NT2/D1 (cell line): Measurements from ENCODE around the gene TRIM14.

Experiments
- DNase-seq: peaks from one replicate; pipeline ENCODE4 v3.0.0-alpha.2; 2011; ENCODE audit warnings: low read depth, low spot score
- H3K27me3 ChIP-seq: 2 replicates; pipeline ENCODE4 v1.6.0; 2011; ENCODE audit warnings: mild to moderate bottlenecking; ENCODE audit not compliant: insufficient read length, insufficient read depth
- H3K36me3 ChIP-seq: 2 replicates; pipeline ENCODE4 v1.6.1; 2011; ENCODE audit warnings: mild to moderate bottlenecking, low read length, mixed read lengths; ENCODE audit not compliant: insufficient read depth, insufficient read length
- H3K4me1 ChIP-seq: 2 replicates; pipeline ENCODE4 v1.5.1; 2011; ENCODE audit not compliant: insufficient read depth, insufficient read length
- H3K4me3 ChIP-seq: 2 replicates; pipeline ENCODE4 v1.5.1; 2011; ENCODE audit warnings: low read depth; ENCODE audit not compliant: insufficient read length
- H3K9ac ChIP-seq: 2 replicates; pipeline ENCODE4 v1.6.0; 2011; ENCODE audit warnings: low read depth; ENCODE audit not compliant: insufficient read length
- H3K9me3 ChIP-seq: 2 replicates; pipeline ENCODE4 v1.5.1; 2011; ENCODE audit warnings: mild to moderate bottlenecking, low read length; ENCODE audit not compliant: insufficient read depth
- SUZ12 ChIP-seq: IDR thresholded peaks from 2 replicates; pipeline ENCODE4 v1.6.1; 2011; ENCODE audit not compliant: insufficient read length, insufficient read depth; ENCODE audit errors: extremely low read depth
- YY1 ChIP-seq: IDR thresholded peaks from 2 replicates; pipeline ENCODE4 v1.6.1; 2011; ENCODE audit not compliant: insufficient read length, insufficient read depth
- ZNF274 ChIP-seq: IDR thresholded peaks from 2 replicates; pipeline ENCODE4 v1.6.1; 2011; ENCODE audit warnings: mild to moderate bottlenecking, low read depth, low read length

Gene TRIM14

GRCh38 chr9:98105006-98105405 lies 14.0 kb downstream of the TRIM14 start:
- H3K9ac ChIP-seq: no peak overlapping the region
- H3K4me3 ChIP-seq: no peak overlapping the region
- peaks cover 34% of the 10 kb centered on the region for H3K36me3 ChIP-seq
- H3K9me3 ChIP-seq: peaks cover 12% of the 10 kb centered on the region
- TF ChIP-seq ZNF274 (no peak), YY1 (no peak), SUZ12 (no peak)
- no peaks in the 10 kb centered on the region for H3K4me1 ChIP-seq
- H3K27me3 ChIP-seq: no peaks in the 10 kb centered on the region
- DNase-seq: no peak

- no peaks in the 10 kb centered on the region for H3K27me3 ChIP-seq
- peaks cover 34% of the 10 kb centered on the region for H3K36me3 ChIP-seq
- H3K9me3 ChIP-seq: peaks cover 12% of the 10 kb centered on the region
- no peak overlapping the region for H3K9ac ChIP-seq
- TF ChIP-seq YY1 (no peak), ZNF274 (no peak), SUZ12 (no peak)
- no peak overlapping the region for H3K4me3 ChIP-seq
- DNase-seq: no peak
- H3K4me1 ChIP-seq: no peaks in the 10 kb centered on the region
Measured at GRCh38 chr9:98104445-98104881, 14.6 kb downstream of the TRIM14 start.

GRCh38 chr9:98101868-98102273 lies 17.2 kb downstream of the TRIM14 start:
- Histone ChIP-seq H3K4me1 (no peaks in the 10 kb centered on the region), H3K9me3 (peaks cover 8% of the 10 kb centered on the region), H3K36me3 (peaks cover 41% of the 10 kb centered on the region), H3K27me3 (no peaks in the 10 kb centered on the region), H3K4me3 (no peak overlapping the region), H3K9ac (peak overlapping the region; percentile 9)
- TF ChIP-seq SUZ12: no peak
- no peak for TF ChIP-seq ZNF274
- no peak for TF ChIP-seq YY1
- DNase-seq: no peak

GRCh38 chr9:98101416-98101815 lies 17.6 kb downstream of the TRIM14 start:
- no peak for DNase-seq
- H3K9ac ChIP-seq: no peak overlapping the region
- H3K9me3 ChIP-seq: peaks cover 3% of the 10 kb centered on the region
- no peaks in the 10 kb centered on the region for H3K4me1 ChIP-seq
- peaks cover 43% of the 10 kb centered on the region for H3K36me3 ChIP-seq
- H3K27me3 ChIP-seq: no peaks in the 10 kb centered on the region
- H3K4me3 ChIP-seq: no peak overlapping the region
- TF ChIP-seq ZNF274 (no peak), YY1 (no peak), SUZ12 (no peak)

GRCh38 chr9:98100456-98100855 lies 18.6 kb downstream of the TRIM14 start:
- H3K4me3 ChIP-seq: no peak overlapping the region
- H3K36me3 ChIP-seq: peaks cover 44% of the 10 kb centered on the region
- TF ChIP-seq SUZ12 (no peak), YY1 (no peak), ZNF274 (no peak)
- no peak for DNase-seq
- no peak overlapping the region for H3K9ac ChIP-seq
- H3K27me3 ChIP-seq: no peaks in the 10 kb centered on the region
- H3K4me1 ChIP-seq: no peaks in the 10 kb centered on the region
- no peaks in the 10 kb centered on the region for H3K9me3 ChIP-seq

GRCh38 chr9:98099898-98100297 lies 19.1 kb downstream of the TRIM14 start:
- peaks cover 49% of the 10 kb centered on the region for H3K36me3 ChIP-seq
- H3K9me3 ChIP-seq: no peaks in the 10 kb centered on the region
- no peak overlapping the region for H3K9ac ChIP-seq
- H3K4me3 ChIP-seq: no peak overlapping the region
- DNase-seq: no peak
- no peaks in the 10 kb centered on the region for H3K4me1 ChIP-seq
- TF ChIP-seq SUZ12 (no peak), ZNF274 (no peak), YY1 (no peak)
- no peaks in the 10 kb centered on the region for H3K27me3 ChIP-seq

- no peaks in the 10 kb centered on the region for H3K9me3 ChIP-seq
- no peak for DNase-seq
- no peaks in the 10 kb centered on the region for H3K27me3 ChIP-seq
- H3K36me3 ChIP-seq: peaks cover 55% of the 10 kb centered on the region
- no peak overlapping the region for H3K9ac ChIP-seq
- TF ChIP-seq YY1 (no peak), SUZ12 (no peak), ZNF274 (no peak)
- H3K4me3 ChIP-seq: no peak overlapping the region
- H3K4me1 ChIP-seq: no peaks in the 10 kb centered on the region
Measured at GRCh38 chr9:98099346-98099745, 19.7 kb downstream of the TRIM14 start.

GRCh38 chr9:98097836-98098235 lies 21.2 kb downstream of the TRIM14 start:
- TF ChIP-seq SUZ12 (no peak), ZNF274 (no peak), YY1 (no peak)
- no peaks in the 10 kb centered on the region for H3K27me3 ChIP-seq
- H3K9ac ChIP-seq: no peak overlapping the region
- no peaks in the 10 kb centered on the region for H3K9me3 ChIP-seq
- no peak overlapping the region for H3K4me3 ChIP-seq
- DNase-seq: no peak
- H3K36me3 ChIP-seq: peaks cover 60% of the 10 kb centered on the region
- no peaks in the 10 kb centered on the region for H3K4me1 ChIP-seq
